Central memory CD8-positive, alpha-beta T cell (primary cell): ENCODE measurements around the gene KRTAP10-4.
A peak's percentile ranks its signal among the peaks of the same experiment; 100 is the strongest.
"Not testable (repeated sequence)": the region's sequence is repeated elsewhere in the genome, so short reads cannot be mapped to it uniquely, and the experiment has no call there.

Experiments used
- ATAC-seq: fragments of 150-1000 bp; cut with Tn5 transposase; replicated peaks from 2 replicates; pipeline ENCODE4 v1.10.0; 2022; ENCODE audit warnings: mild to moderate bottlenecking, moderate FRiP score, moderate number of reproducible peaks; ENCODE audit not compliant: poor library complexity, severe bottlenecking; ENCODE audit errors: extremely low read depth
- DNase-seq, 2 donors: peaks; one replicate each; pipeline ENCODE4 v3.0.0; 2021; ENCODE audit warnings: low spot score in 2 of 2
- H3K27ac Mint-ChIP-seq: one replicate; pipeline ENCODE4 v1.8.0; 2022; ENCODE audit warnings: low read depth, mild to moderate bottlenecking, moderate library complexity, mixed read lengths
- H3K27me3 Mint-ChIP-seq: one replicate; pipeline ENCODE4 v1.8.0; 2022; ENCODE audit warnings: mixed read lengths
- H3K36me3 Mint-ChIP-seq: one replicate; pipeline ENCODE4 v1.8.0; 2022; ENCODE audit warnings: mild to moderate bottlenecking, moderate library complexity, mixed read lengths; ENCODE audit not compliant: insufficient read depth
- H3K4me1 Mint-ChIP-seq: one replicate; pipeline ENCODE4 v1.8.0; 2022; ENCODE audit warnings: mixed read lengths
- H3K4me3 Mint-ChIP-seq: one replicate; pipeline ENCODE4 v1.8.0; 2022; ENCODE audit warnings: mild to moderate bottlenecking, moderate library complexity, mixed read lengths
- H3K9me3 Mint-ChIP-seq: one replicate; pipeline ENCODE4 v1.8.0; 2022; ENCODE audit warnings: mixed read lengths

The KRTAP10-4 gene

DNA sequence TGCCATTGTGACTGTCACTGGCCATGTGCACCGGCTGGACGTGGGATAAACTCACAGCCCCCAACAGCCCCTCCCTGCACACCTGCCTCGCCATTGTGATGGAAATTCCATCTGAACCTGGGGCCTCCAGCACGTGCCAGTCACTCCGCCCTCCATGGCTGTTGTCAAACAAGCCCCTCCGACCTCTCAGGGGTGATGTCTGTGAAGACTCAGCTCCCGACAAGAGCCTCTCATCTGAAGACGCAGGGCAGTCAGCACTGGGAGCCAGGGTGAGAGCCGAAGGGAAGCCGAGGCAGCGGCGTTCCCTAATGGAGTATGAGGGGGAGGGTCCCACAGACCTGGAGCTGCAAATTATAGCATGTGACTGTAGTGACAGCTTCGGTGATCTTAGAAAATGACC is 20.8 kb upstream of the KRTAP10-4 start:
- H3K27me3 Mint-ChIP-seq: no peaks in the 10 kb centered on the region
- H3K27ac Mint-ChIP-seq: no peak overlapping the region
- no peak for DNase-seq
- ATAC-seq: no peak
- peaks cover 4% of the 10 kb centered on the region for H3K36me3 Mint-ChIP-seq
- peaks cover 9% of the 10 kb centered on the region for H3K9me3 Mint-ChIP-seq
- H3K4me3 Mint-ChIP-seq: no peak overlapping the region
- peaks cover 21% of the 10 kb centered on the region for H3K4me1 Mint-ChIP-seq

DNA sequence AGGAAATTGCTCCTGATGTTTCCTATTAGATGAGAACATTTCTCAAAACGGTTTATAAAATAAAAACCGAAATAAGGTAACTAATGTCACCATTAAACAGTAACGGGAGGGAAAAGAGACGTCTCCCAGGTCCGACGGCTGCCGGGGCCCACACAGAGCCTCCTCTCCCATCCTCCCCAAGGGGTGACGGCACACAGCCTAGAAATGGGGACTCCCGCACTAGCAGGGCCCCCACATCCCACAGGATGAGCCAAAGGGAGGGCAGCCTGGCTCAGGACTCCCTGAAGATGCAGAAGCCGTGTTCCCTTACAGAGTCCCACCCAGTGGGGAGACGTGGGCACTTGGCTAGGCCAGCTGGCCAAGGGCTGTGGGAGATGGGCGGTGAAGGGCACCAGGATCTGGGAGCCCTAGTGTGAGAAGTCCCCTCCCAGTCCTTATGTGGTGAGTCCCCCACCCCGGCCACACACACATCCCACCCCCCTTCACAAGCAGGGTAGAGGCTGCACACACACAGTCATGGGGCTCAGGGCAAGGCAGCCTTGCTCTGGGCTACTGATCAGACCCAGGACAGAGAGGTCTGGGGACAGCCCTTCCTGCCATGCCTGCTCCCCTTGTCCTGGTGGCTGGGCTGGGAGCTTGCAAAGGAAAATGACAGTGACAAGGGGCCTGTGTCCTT is 18.2 kb upstream of the KRTAP10-4 start:
- Mint-ChIP-seq H3K4me1 (peaks cover 7% of the 10 kb centered on the region), H3K4me3 (no peak overlapping the region), H3K36me3 (peaks cover 4% of the 10 kb centered on the region), H3K27me3 (no peaks in the 10 kb centered on the region), H3K9me3 (peaks cover 12% of the 10 kb centered on the region), H3K27ac (peak overlapping the region; percentile 35)
- no peak for DNase-seq
- ATAC-seq: no peak

DNA sequence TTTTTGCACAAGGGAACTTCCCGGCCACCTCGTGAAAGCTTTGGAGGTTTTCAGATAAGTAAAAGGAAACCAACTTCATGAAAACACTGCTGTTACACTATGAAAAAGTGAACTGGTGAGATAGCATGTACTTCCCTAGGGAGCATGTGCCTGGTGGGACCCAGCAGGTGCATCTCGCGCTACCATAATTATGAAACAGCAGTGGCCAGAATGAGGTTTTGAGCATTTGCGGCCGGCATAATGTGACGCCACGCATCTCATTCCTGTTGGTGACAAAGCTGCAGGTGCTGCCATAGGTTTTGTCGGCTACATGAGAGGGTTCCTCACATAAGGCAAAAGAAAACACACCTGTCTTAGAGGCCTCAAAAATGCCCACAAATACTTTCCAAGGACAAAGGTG is 16.6 kb upstream of the KRTAP10-4 start:
- Mint-ChIP-seq H3K9me3 (peaks cover 18% of the 10 kb centered on the region), H3K4me3 (no peak overlapping the region), H3K4me1 (no peaks in the 10 kb centered on the region), H3K27me3 (no peaks in the 10 kb centered on the region), H3K36me3 (peaks cover 2% of the 10 kb centered on the region), H3K27ac (no peak overlapping the region)
- DNase-seq: no peak
- ATAC-seq: no peak

DNA sequence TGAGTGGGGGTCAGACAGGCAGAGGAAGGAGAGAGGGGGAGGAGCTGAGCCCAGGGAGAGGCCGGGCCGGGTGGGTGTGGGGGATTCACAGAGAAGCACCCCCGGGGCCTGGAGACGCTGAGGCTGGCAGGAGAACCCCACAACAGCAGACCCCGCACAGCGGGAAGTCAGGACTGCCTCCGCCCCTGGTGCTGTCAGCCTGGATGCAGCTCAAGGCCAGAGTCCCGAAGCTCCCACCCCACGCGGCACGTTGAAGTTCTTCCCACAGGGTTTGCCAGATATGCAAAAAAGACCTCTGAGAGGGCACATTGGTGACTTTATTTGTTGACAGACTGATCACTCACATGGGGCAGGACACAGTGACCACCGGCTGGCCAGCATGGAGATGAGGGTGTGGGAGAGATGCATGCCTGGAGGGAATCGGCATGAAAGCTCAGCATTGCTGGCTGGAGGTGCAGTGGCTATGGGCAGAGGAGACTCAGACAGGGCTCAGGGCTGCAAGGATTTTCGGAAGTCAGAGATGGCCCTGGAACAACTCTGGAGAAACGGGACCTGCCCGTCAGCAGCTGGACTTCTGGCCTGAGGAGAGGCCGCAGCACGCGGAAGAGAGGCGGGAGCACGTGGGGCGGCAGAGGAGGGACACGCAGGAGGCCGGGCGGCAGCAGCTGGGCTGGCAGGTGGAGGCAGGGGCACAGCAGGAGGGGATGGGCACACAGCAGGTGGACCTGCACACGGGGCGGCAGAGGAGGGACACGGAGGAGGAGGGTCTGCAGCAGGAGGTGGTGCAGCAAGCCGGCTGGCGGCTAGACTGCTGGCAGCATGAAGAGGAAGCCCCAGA is 15.8 kb upstream of the KRTAP10-4 start:
- no peak overlapping the region for H3K4me3 Mint-ChIP-seq
- H3K36me3 Mint-ChIP-seq: peaks cover 2% of the 10 kb centered on the region
- H3K4me1 Mint-ChIP-seq: no peaks in the 10 kb centered on the region
- H3K9me3 Mint-ChIP-seq: peaks cover 24% of the 10 kb centered on the region
- DNase-seq: no peak
- no peaks in the 10 kb centered on the region for H3K27me3 Mint-ChIP-seq
- ATAC-seq: no peak
- no peak overlapping the region for H3K27ac Mint-ChIP-seq

DNA sequence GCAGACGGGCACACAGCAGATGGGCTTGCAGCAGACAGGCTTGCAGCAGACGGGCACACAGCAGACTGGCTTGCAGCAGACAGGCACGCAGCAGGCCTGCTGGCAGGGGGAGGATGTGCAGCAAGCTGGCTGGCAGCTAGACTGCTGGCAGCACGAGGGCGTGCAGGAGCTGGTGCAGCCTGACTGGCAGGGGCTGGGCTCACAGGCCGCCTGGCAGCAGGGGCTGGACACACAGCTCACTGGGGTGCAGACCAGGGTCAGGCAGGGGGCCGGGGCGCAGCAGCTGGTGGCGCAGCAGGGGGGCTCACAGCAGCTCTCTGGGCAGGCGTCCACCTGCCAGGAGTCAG is 15.2 kb upstream of the KRTAP10-4 start:
- not testable (repeated sequence) for ATAC-seq

DNA sequence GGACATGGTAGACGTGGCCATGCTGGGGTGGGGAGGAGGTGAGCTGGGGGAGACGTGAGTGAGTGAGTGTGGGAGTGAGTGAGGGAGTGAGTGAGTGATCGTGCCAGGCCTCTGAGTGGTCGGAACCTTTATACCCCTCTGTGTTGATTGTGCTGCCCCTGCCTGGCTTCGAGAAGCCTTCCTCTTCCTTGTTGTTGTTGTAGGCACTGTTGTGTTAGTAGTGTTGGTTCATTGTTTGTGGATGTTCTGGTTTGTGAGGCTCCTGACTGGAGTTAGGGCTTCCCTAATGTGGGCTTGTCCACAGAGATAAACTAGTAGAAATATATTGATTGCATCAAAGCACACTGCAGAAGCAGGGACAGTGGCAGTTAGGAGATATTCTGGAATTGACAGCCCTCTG is 14.8 kb upstream of the KRTAP10-4 start, which contains the start of gene KRTAP10-3:
KRTAP10-3 (minus strand) TSS at position 101 of the 400 bp plus-strand sequence; CDS start at position 21, 80 bp downstream.
- no peaks in the 10 kb centered on the region for H3K4me1 Mint-ChIP-seq
- ATAC-seq (no peak), DNase-seq (no peak)
- H3K36me3 Mint-ChIP-seq: peaks cover 2% of the 10 kb centered on the region
- peaks cover 23% of the 10 kb centered on the region for H3K9me3 Mint-ChIP-seq
- H3K4me3 Mint-ChIP-seq: no peak within 1 kb of the TSS
- no peaks in the 10 kb centered on the region for H3K27me3 Mint-ChIP-seq
- no peak within 1 kb of the TSS for H3K27ac Mint-ChIP-seq

More for the DNA sequence above, 15.2 kb upstream of the KRTAP10-4 start:
- DNase-seq, H3K4me3 Mint-ChIP-seq, H3K27ac Mint-ChIP-seq, H3K4me1 Mint-ChIP-seq, H3K36me3 Mint-ChIP-seq, H3K27me3 Mint-ChIP-seq: not testable (repeated sequence)
- peaks cover 26% of the 10 kb centered on the region for H3K9me3 Mint-ChIP-seq

DNA sequence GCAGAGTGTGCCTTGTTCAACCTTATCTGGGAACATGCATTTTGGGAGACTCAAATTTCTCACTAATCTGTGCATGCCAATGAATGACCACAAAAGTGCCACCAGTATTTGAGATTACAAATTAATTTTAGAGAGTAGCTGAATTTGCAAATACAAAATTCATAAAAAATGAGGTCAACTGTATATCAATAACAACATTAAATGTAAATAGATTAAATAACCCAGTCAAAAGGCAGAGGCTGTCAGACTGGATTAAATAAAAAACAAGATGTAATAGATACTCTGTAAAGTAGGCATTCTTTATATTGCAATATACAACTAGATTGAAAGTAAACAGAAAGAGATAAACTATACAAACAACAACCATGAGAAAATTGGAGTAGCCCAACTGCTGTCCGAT is 9.4 kb upstream of the KRTAP10-4 start:
- Mint-ChIP-seq H3K27ac (peak overlapping the region; percentile 76), H3K4me3 (no peak overlapping the region), H3K4me1 (peaks cover 11% of the 10 kb centered on the region), H3K9me3 (peaks cover 23% of the 10 kb centered on the region), H3K27me3 (no peaks in the 10 kb centered on the region), H3K36me3 (peaks cover 2% of the 10 kb centered on the region)
- ATAC-seq (no peak), DNase-seq (no peak)

DNA sequence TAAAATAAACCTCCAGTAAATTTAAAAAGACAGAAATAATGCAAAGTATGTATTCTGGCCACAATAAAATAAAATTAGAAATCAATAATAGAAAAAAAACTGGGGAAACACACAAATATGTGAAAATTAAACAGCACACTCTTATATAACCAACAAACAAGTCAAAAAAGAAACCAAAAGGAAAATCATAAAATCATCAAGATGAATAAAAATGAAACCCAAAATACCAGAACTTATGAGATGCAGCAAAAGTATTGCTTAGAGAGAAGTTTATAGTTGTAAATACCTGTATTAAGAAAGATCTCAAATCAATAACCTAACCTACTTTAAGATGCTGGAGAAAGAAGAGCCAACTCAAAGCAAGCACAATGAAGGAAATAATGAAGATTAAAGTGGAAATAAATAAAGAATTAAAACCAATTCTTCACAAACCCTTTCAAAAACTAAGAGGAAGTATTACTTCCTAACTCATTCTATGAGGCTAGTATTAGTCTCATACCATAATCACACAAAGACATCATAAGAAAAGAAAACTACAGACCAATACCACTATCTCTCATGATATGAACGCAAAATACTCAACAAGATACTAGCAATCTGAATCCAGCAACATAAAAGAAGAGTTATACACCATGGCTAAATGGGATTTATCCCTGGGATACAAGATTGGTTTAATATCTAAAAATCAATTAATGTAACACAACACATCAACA is 8.5 kb upstream of the KRTAP10-4 start:
- H3K4me3 Mint-ChIP-seq: no peak overlapping the region
- H3K4me1 Mint-ChIP-seq: peaks cover 11% of the 10 kb centered on the region
- H3K27ac Mint-ChIP-seq: peak overlapping the region; percentile 76
- no peaks in the 10 kb centered on the region for H3K27me3 Mint-ChIP-seq
- no peaks in the 10 kb centered on the region for H3K36me3 Mint-ChIP-seq
- ATAC-seq: no peak
- DNase-seq: no peak
- peaks cover 18% of the 10 kb centered on the region for H3K9me3 Mint-ChIP-seq

DNA sequence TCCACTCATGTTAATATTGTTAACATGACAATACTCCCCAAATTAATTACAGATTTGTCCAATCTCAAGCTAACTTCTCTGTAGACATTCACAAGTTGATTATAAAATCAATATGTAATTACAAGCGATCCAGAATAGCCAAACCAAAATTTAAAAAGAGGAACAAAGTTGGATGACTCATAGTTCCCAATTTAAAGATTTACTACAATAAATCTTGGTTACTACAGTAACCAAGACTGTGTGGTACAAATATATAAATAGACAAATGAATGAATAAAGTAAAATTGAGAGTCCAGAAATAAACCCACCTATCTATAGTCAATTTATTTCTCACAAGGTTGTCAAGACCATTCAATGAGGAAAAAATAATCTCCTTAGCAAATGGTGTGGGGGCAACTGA is 7.1 kb upstream of the KRTAP10-4 start:
- no peak overlapping the region for H3K27ac Mint-ChIP-seq
- no peak for DNase-seq
- ATAC-seq: no peak
- H3K4me1 Mint-ChIP-seq: peaks cover 11% of the 10 kb centered on the region
- H3K9me3 Mint-ChIP-seq: peaks cover 11% of the 10 kb centered on the region
- no peaks in the 10 kb centered on the region for H3K36me3 Mint-ChIP-seq
- no peaks in the 10 kb centered on the region for H3K27me3 Mint-ChIP-seq
- H3K4me3 Mint-ChIP-seq: no peak overlapping the region

DNA sequence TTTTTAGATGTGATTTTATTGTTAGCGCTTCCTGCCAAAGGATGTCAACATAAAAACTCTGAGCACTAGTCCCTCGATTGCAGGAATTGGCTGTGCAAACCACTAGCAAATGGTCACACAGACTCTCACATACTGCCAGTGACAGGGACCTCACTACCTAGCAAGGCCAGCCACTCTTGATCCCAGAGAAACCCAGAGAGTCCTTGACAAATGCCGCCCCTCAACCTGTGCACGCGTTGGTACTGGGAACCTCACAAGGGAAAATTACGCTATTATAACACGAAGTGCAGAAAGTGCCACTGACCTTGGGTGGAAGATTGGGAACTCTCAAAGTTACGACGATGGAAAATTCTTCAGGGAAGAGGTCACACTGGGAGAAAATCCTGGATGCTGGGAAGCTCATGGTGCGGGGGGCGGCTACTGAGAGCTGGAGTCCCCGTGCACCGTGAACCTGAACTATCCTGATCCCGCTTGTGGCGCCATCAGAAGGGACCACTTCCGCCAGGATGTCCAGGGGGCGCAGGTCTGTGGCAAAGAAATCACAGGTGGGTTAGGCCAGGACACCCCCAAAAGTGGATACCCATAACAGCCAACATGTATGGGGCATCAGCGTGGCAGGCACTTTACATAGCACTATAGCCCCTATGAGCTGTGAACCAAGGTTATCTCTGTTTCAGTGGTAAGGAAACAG is 5.9 kb upstream of the KRTAP10-4 start:
- no peak overlapping the region for H3K27ac Mint-ChIP-seq
- H3K36me3 Mint-ChIP-seq: no peaks in the 10 kb centered on the region
- H3K4me3 Mint-ChIP-seq: no peak overlapping the region
- H3K4me1 Mint-ChIP-seq: peaks cover 11% of the 10 kb centered on the region
- no peaks in the 10 kb centered on the region for H3K27me3 Mint-ChIP-seq
- no peak for DNase-seq
- H3K9me3 Mint-ChIP-seq: peaks cover 6% of the 10 kb centered on the region
- no peak for ATAC-seq

DNA sequence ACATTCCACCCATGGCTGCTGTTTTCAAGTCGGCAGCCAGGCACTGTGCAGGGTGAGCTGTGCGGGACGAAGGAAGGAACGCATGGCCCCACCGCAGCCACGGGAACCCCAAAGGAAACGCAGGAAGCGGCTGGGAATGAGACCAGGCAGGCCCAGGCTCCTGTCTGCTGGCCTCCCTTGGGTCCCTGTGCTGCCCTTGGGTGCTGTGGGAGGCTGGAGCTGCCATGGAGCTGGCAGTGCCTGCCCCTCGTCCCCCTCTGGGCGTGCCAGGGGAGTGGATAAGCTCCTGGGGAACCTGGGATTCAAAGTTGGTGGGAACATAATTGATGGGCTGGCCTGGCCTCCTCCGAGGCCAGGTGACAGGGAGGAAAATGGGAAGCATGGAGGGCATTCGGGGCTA is 5.3 kb upstream of the KRTAP10-4 start:
- Mint-ChIP-seq H3K4me1 (peaks cover 11% of the 10 kb centered on the region), H3K27ac (no peak overlapping the region), H3K9me3 (no peaks in the 10 kb centered on the region), H3K4me3 (no peak overlapping the region), H3K27me3 (no peaks in the 10 kb centered on the region), H3K36me3 (no peaks in the 10 kb centered on the region)
- no peak for ATAC-seq
- no peak for DNase-seq
